ENCODE measurements around the gene RNF40. TPM values are rescaled to one million over a fixed set of nuclear protein-coding genes. Genes with fewer than 3 reads are reported as not detected.

The RNF40 gene
- total RNA-seq, 1 experiment from 2014 or later = 85.0 TPM

GRCh38 chr16:30766206-30766932 is 4.2 kb downstream of the RNF40 start:
- Mint-ChIP-seq H3K36me3 (ENCODE audit: insufficient read depth, unreplicated experiment) (peaks cover 82% of the 10 kb centered on the region), H3K4me1 (ENCODE audit: insufficient read depth, unreplicated experiment) (peaks cover 6% of the 10 kb centered on the region), H3K9me3 (ENCODE audit: unreplicated experiment) (no peaks in the 10 kb centered on the region), H3K27ac (ENCODE audit: low read depth, unreplicated experiment) (no peak overlapping the region), H3K4me3 (ENCODE audit: unreplicated experiment) (no peak overlapping the region), H3K27me3 (ENCODE audit: insufficient read depth, unreplicated experiment) (no peaks in the 10 kb centered on the region)
- no TSS peak for BruUV-seq (replicated peaks)
- ChIA-PET CTCF (no interaction called here), POLR2A (interaction anchor here (0.7 to 1.3 kb wide), 4 partner anchors 12 to 25 kb away, joined by 3 to 6 read pairs (median 4); no protein-coding TSS in a partner anchor)
- no peak for DNase-seq (ENCODE audit: unreplicated experiment)
- intact Hi-C loops (cut with micrococcal nuclease) = no loop called here
- TF ChIP-seq, protein P1, sequence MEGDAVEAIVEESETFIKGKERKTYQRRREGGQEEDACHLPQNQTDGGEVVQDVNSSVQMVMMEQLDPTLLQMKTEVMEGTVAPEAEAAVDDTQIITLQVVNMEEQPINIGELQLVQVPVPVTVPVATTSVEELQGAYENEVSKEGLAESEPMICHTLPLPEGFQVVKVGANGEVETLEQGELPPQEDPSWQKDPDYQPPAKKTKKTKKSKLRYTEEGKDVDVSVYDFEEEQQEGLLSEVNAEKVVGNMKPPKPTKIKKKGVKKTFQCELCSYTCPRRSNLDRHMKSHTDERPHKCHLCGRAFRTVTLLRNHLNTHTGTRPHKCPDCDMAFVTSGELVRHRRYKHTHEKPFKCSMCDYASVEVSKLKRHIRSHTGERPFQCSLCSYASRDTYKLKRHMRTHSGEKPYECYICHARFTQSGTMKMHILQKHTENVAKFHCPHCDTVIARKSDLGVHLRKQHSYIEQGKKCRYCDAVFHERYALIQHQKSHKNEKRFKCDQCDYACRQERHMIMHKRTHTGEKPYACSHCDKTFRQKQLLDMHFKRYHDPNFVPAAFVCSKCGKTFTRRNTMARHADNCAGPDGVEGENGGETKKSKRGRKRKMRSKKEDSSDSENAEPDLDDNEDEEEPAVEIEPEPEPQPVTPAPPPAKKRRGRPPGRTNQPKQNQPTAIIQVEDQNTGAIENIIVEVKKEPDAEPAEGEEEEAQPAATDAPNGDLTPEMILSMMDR (IDR thresholded peaks at IDR 0.05; ENCODE audit: unreplicated experiment) = no peak

GRCh38 chr16:30766933-30767284 is 4.8 kb downstream of the RNF40 start:
- TF ChIP-seq, protein P1 (IDR thresholded peaks at IDR 0.05; ENCODE audit: unreplicated experiment) = no peak
- Mint-ChIP-seq H3K27me3 (ENCODE audit: insufficient read depth, unreplicated experiment) (no peaks in the 10 kb centered on the region), H3K27ac (ENCODE audit: low read depth, unreplicated experiment) (no peak overlapping the region), H3K9me3 (ENCODE audit: unreplicated experiment) (no peaks in the 10 kb centered on the region), H3K4me3 (ENCODE audit: unreplicated experiment) (no peak overlapping the region), H3K36me3 (ENCODE audit: insufficient read depth, unreplicated experiment) (peaks cover 82% of the 10 kb centered on the region), H3K4me1 (ENCODE audit: insufficient read depth, unreplicated experiment) (peaks cover 6% of the 10 kb centered on the region)
- DNase-seq (ENCODE audit: unreplicated experiment) = no peak
- BruUV-seq (replicated peaks) = no TSS peak
- CTCF ChIA-PET = no interaction called here
- POLR2A ChIA-PET = interaction anchor here (0.7 to 1.3 kb wide), 4 partner anchors 11 to 26 kb away, joined by 3 to 6 read pairs (median 4); no protein-coding TSS in a partner anchor
- intact Hi-C loops (cut with micrococcal nuclease) = no loop called here

GRCh38 chr16:30767767-30768465 is 5.8 kb downstream of the RNF40 start:
- BruUV-seq (replicated peaks) = no TSS peak
- no peaks in the 10 kb centered on the region for H3K27me3 Mint-ChIP-seq (ENCODE audit: insufficient read depth, unreplicated experiment)
- ChIA-PET POLR2A (interaction anchor here (1.3 kb wide), 1 partner anchor 27 kb away, joined by 6 read pairs; no protein-coding TSS in a partner anchor), CTCF (interaction anchor here (0.6 to 0.9 kb wide), 2 partner anchors 134 to 178 kb away, joined by 3 to 4 read pairs; no protein-coding TSS in a partner anchor)
- no peak for DNase-seq (ENCODE audit: unreplicated experiment)
- intact Hi-C loops (cut with micrococcal nuclease) = no loop called here
- TF ChIP-seq, protein P1 (IDR thresholded peaks at IDR 0.05; ENCODE audit: unreplicated experiment) = no peak
- no peak overlapping the region for H3K27ac Mint-ChIP-seq (ENCODE audit: low read depth, unreplicated experiment)
- no peak overlapping the region for H3K4me3 Mint-ChIP-seq (ENCODE audit: unreplicated experiment)
- H3K9me3 Mint-ChIP-seq (ENCODE audit: unreplicated experiment) = no peaks in the 10 kb centered on the region
- peaks cover 12% of the 10 kb centered on the region for H3K4me1 Mint-ChIP-seq (ENCODE audit: insufficient read depth, unreplicated experiment)
- H3K36me3 Mint-ChIP-seq (ENCODE audit: insufficient read depth, unreplicated experiment) = peaks cover 83% of the 10 kb centered on the region

GRCh38 chr16:30768583-30769181 is 6.6 kb downstream of the RNF40 start:
- no peak overlapping the region for H3K27ac Mint-ChIP-seq (ENCODE audit: low read depth, unreplicated experiment)
- peaks cover 9% of the 10 kb centered on the region for H3K4me1 Mint-ChIP-seq (ENCODE audit: insufficient read depth, unreplicated experiment)
- no peaks in the 10 kb centered on the region for H3K27me3 Mint-ChIP-seq (ENCODE audit: insufficient read depth, unreplicated experiment)
- TF ChIP-seq, protein P1 (IDR thresholded peaks at IDR 0.05; ENCODE audit: unreplicated experiment) = no peak
- CTCF ChIA-PET = interaction anchor here (0.6 to 0.9 kb wide), 2 partner anchors 133 to 177 kb away, joined by 3 to 4 read pairs; no protein-coding TSS in a partner anchor
- POLR2A ChIA-PET = no interaction called here
- DNase-seq (ENCODE audit: unreplicated experiment) = no peak
- H3K4me3 Mint-ChIP-seq (ENCODE audit: unreplicated experiment) = no peak overlapping the region
- intact Hi-C loops (cut with micrococcal nuclease) = no loop called here
- TSS peak; percentile 30 for BruUV-seq (replicated peaks)
- no peaks in the 10 kb centered on the region for H3K9me3 Mint-ChIP-seq (ENCODE audit: unreplicated experiment)
- peaks cover 82% of the 10 kb centered on the region for H3K36me3 Mint-ChIP-seq (ENCODE audit: insufficient read depth, unreplicated experiment)

All from MCF 10A (cell line).